Measurements from ENCODE around the gene LINS1.
"Not testable (repeated sequence)": the region's sequence is repeated elsewhere in the genome, so short reads cannot be mapped to it uniquely, and the experiment has no call there.

Gene LINS1

GRCh38 chr15:100598655-100599054, 3.3 kb downstream of the LINS1 start:
- Histone ChIP-seq H3K27ac (ENCODE audit: low read length) (no peak overlapping the region), H3K4me1 (ENCODE audit: control insufficient read depth, low read depth, low read length) (no peaks in the 10 kb centered on the region), H3K4me3 (ENCODE audit: low read length) (no peak overlapping the region), H3K36me3 (ENCODE audit: control insufficient read depth, low read depth, low read length) (no peaks in the 10 kb centered on the region), H3K9ac (ENCODE audit: low read length) (no peak overlapping the region), H3K9me3 (ENCODE audit: control insufficient read depth, low read depth, low read length) (no peaks in the 10 kb centered on the region), H3K27me3 (ENCODE audit: control insufficient read depth, insufficient read depth, low read length) (no peaks in the 10 kb centered on the region)

GRCh38 chr15:100597862-100598261, 4.1 kb downstream of the LINS1 start:
- no peak overlapping the region for H3K9ac ChIP-seq (ENCODE audit: low read length)
- no peak overlapping the region for H3K4me3 ChIP-seq (ENCODE audit: low read length)
- H3K36me3 ChIP-seq (ENCODE audit: control insufficient read depth, low read depth, low read length) = no peaks in the 10 kb centered on the region
- H3K9me3 ChIP-seq (ENCODE audit: control insufficient read depth, low read depth, low read length) = no peaks in the 10 kb centered on the region
- no peaks in the 10 kb centered on the region for H3K4me1 ChIP-seq (ENCODE audit: control insufficient read depth, low read depth, low read length)
- no peaks in the 10 kb centered on the region for H3K27me3 ChIP-seq (ENCODE audit: control insufficient read depth, insufficient read depth, low read length)
- no peak overlapping the region for H3K27ac ChIP-seq (ENCODE audit: low read length)

GRCh38 chr15:100596792-100597191, 5.2 kb downstream of the LINS1 start:
- Histone ChIP-seq H3K36me3 (ENCODE audit: control insufficient read depth, low read depth, low read length) (no peaks in the 10 kb centered on the region), H3K4me3 (ENCODE audit: low read length) (no peak overlapping the region), H3K9ac (ENCODE audit: low read length) (no peak overlapping the region), H3K9me3 (ENCODE audit: control insufficient read depth, low read depth, low read length) (no peaks in the 10 kb centered on the region), H3K4me1 (ENCODE audit: control insufficient read depth, low read depth, low read length) (no peaks in the 10 kb centered on the region), H3K27me3 (ENCODE audit: control insufficient read depth, insufficient read depth, low read length) (no peaks in the 10 kb centered on the region), H3K27ac (ENCODE audit: low read length) (no peak overlapping the region)

- no peak overlapping the region for H3K4me3 ChIP-seq (ENCODE audit: low read length)
Observed at GRCh38 chr15:100595964-100596363, 6.0 kb downstream of the LINS1 start.

GRCh38 chr15:100593431-100593830, 8.6 kb downstream of the LINS1 start:
- H3K4me1 ChIP-seq (ENCODE audit: control insufficient read depth, low read depth, low read length) = no peaks in the 10 kb centered on the region
- peaks cover 21% of the 10 kb centered on the region for H3K9me3 ChIP-seq (ENCODE audit: control insufficient read depth, low read depth, low read length)
- H3K27me3 ChIP-seq (ENCODE audit: control insufficient read depth, insufficient read depth, low read length) = no peaks in the 10 kb centered on the region
- no peak overlapping the region for H3K27ac ChIP-seq (ENCODE audit: low read length)
- H3K9ac ChIP-seq (ENCODE audit: low read length) = no peak overlapping the region
- no peak overlapping the region for H3K4me3 ChIP-seq (ENCODE audit: low read length)
- H3K36me3 ChIP-seq (ENCODE audit: control insufficient read depth, low read depth, low read length) = no peaks in the 10 kb centered on the region

More at GRCh38 chr15:100595964-100596363, 6.0 kb downstream of the LINS1 start:
- no peak overlapping the region for H3K9ac ChIP-seq (ENCODE audit: low read length)
- no peaks in the 10 kb centered on the region for H3K36me3 ChIP-seq (ENCODE audit: control insufficient read depth, low read depth, low read length)
- H3K4me1 ChIP-seq (ENCODE audit: control insufficient read depth, low read depth, low read length) = no peaks in the 10 kb centered on the region
- no peaks in the 10 kb centered on the region for H3K27me3 ChIP-seq (ENCODE audit: control insufficient read depth, insufficient read depth, low read length)
- H3K9me3 ChIP-seq (ENCODE audit: control insufficient read depth, low read depth, low read length) = no peaks in the 10 kb centered on the region
- no peak overlapping the region for H3K27ac ChIP-seq (ENCODE audit: low read length)

- Histone ChIP-seq H3K27me3 (ENCODE audit: control insufficient read depth, insufficient read depth, low read length) (no peaks in the 10 kb centered on the region), H3K27ac (ENCODE audit: low read length) (no peak overlapping the region), H3K9me3 (ENCODE audit: control insufficient read depth, low read depth, low read length) (peaks cover 27% of the 10 kb centered on the region), H3K4me1 (ENCODE audit: control insufficient read depth, low read depth, low read length) (no peaks in the 10 kb centered on the region), H3K4me3 (ENCODE audit: low read length) (no peak overlapping the region), H3K36me3 (ENCODE audit: control insufficient read depth, low read depth, low read length) (no peaks in the 10 kb centered on the region), H3K9ac (ENCODE audit: low read length) (no peak overlapping the region)
Observed at GRCh38 chr15:100592898-100593297, 9.1 kb downstream of the LINS1 start.

- Histone ChIP-seq H3K9me3 (ENCODE audit: control insufficient read depth, low read depth, low read length) (peaks cover 32% of the 10 kb centered on the region), H3K9ac (ENCODE audit: low read length) (no peak overlapping the region), H3K36me3 (ENCODE audit: control insufficient read depth, low read depth, low read length) (no peaks in the 10 kb centered on the region)
Observed at GRCh38 chr15:100591835-100592234, 10.1 kb downstream of the LINS1 start.

GRCh38 chr15:100591163-100591562, 10.8 kb downstream of the LINS1 start:
- H3K36me3 ChIP-seq (ENCODE audit: control insufficient read depth, low read depth, low read length); H3K4me1 ChIP-seq (ENCODE audit: control insufficient read depth, low read depth, low read length); H3K27me3 ChIP-seq (ENCODE audit: control insufficient read depth, insufficient read depth, low read length); H3K9ac ChIP-seq (ENCODE audit: low read length); H3K27ac ChIP-seq (ENCODE audit: low read length); H3K4me3 ChIP-seq (ENCODE audit: low read length): not testable (repeated sequence)
- H3K9me3 ChIP-seq (ENCODE audit: control insufficient read depth, low read depth, low read length) = peaks cover 32% of the 10 kb centered on the region

More at GRCh38 chr15:100591835-100592234, 10.1 kb downstream of the LINS1 start:
- Histone ChIP-seq H3K4me1 (ENCODE audit: control insufficient read depth, low read depth, low read length) (no peaks in the 10 kb centered on the region), H3K27ac (ENCODE audit: low read length) (no peak overlapping the region), H3K4me3 (ENCODE audit: low read length) (no peak overlapping the region), H3K27me3 (ENCODE audit: control insufficient read depth, insufficient read depth, low read length) (no peaks in the 10 kb centered on the region)

GRCh38 chr15:100588638-100589242, 13.2 kb downstream of the LINS1 start:
- H3K4me3 ChIP-seq (ENCODE audit: low read length) = no peak overlapping the region
- H3K9ac ChIP-seq (ENCODE audit: low read length) = no peak overlapping the region
- no peaks in the 10 kb centered on the region for H3K36me3 ChIP-seq (ENCODE audit: control insufficient read depth, low read depth, low read length)
- no peak overlapping the region for H3K27ac ChIP-seq (ENCODE audit: low read length)
- H3K4me1 ChIP-seq (ENCODE audit: control insufficient read depth, low read depth, low read length) = no peaks in the 10 kb centered on the region
- no peaks in the 10 kb centered on the region for H3K27me3 ChIP-seq (ENCODE audit: control insufficient read depth, insufficient read depth, low read length)
- peaks cover 34% of the 10 kb centered on the region for H3K9me3 ChIP-seq (ENCODE audit: control insufficient read depth, low read depth, low read length)

- Histone ChIP-seq H3K9me3 (ENCODE audit: control insufficient read depth, low read depth, low read length) (peaks cover 2% of the 10 kb centered on the region), H3K9ac (ENCODE audit: low read length) (no peak overlapping the region), H3K27ac (ENCODE audit: low read length) (no peak overlapping the region), H3K27me3 (ENCODE audit: control insufficient read depth, insufficient read depth, low read length) (no peaks in the 10 kb centered on the region), H3K36me3 (ENCODE audit: control insufficient read depth, low read depth, low read length) (no peaks in the 10 kb centered on the region), H3K4me1 (ENCODE audit: control insufficient read depth, low read depth, low read length) (no peaks in the 10 kb centered on the region), H3K4me3 (ENCODE audit: low read length) (no peak overlapping the region)
Observed at GRCh38 chr15:100580414-100580813, 21.6 kb downstream of the LINS1 start.

GRCh38 chr15:100573526-100573925, 28.5 kb downstream of the LINS1 start:
- H3K36me3 ChIP-seq (ENCODE audit: control insufficient read depth, low read depth, low read length) = peaks cover 7% of the 10 kb centered on the region
- no peaks in the 10 kb centered on the region for H3K27me3 ChIP-seq (ENCODE audit: control insufficient read depth, insufficient read depth, low read length)
- no peak overlapping the region for H3K27ac ChIP-seq (ENCODE audit: low read length)
- H3K4me1 ChIP-seq (ENCODE audit: control insufficient read depth, low read depth, low read length) = no peaks in the 10 kb centered on the region
- H3K9me3 ChIP-seq (ENCODE audit: control insufficient read depth, low read depth, low read length) = no peaks in the 10 kb centered on the region
- H3K4me3 ChIP-seq (ENCODE audit: low read length) = no peak overlapping the region
- H3K9ac ChIP-seq (ENCODE audit: low read length) = no peak overlapping the region

GRCh38 chr15:100572362-100572983, 29.5 kb downstream of the LINS1 start:
- Histone ChIP-seq H3K4me1 (ENCODE audit: control insufficient read depth, low read depth, low read length) (no peaks in the 10 kb centered on the region), H3K9ac (ENCODE audit: low read length) (no peak overlapping the region), H3K4me3 (ENCODE audit: low read length) (no peak overlapping the region), H3K9me3 (ENCODE audit: control insufficient read depth, low read depth, low read length) (no peaks in the 10 kb centered on the region), H3K36me3 (ENCODE audit: control insufficient read depth, low read depth, low read length) (peaks cover 7% of the 10 kb centered on the region), H3K27ac (ENCODE audit: low read length) (no peak overlapping the region), H3K27me3 (ENCODE audit: control insufficient read depth, insufficient read depth, low read length) (no peaks in the 10 kb centered on the region)
